Kidney (tissue), 14 donors: Measurements from ENCODE around the gene CCNB1IP1. TPM values are rescaled to one million over a fixed set of nuclear protein-coding genes. Genes with fewer than 3 reads are reported as not detected.
"Not testable (repeated sequence)": the region's sequence is repeated elsewhere in the genome, so short reads cannot be mapped to it uniquely, and the experiment has no call there.

Source experiments
- DNase-seq, 5 donors: peaks; one replicate each; pipeline ENCODE4 v3.0.0-alpha.2; 2013 to 2020
- FAIRE-seq: peaks from 2 replicates; lab custom pipeline; 2012; peaks lifted over from hg19 to GRCh38; lab: Jason Lieb, UNC
- H3K27ac ChIP-seq, 2 donors: one replicate each; pipeline ENCODE4 v1.7.0; 2013; ENCODE audit warnings: low read depth in 2 of 2, low read length in 2 of 2, inconsistent platforms in 1 of 2
- H3K27me3 ChIP-seq: one replicate; pipeline ENCODE4 v1.7.1; 2013; ENCODE audit warnings: low read length, inconsistent platforms; ENCODE audit not compliant: control insufficient read depth, insufficient read depth
- H3K36me3 ChIP-seq, 3 donors: one replicate each; pipeline versions ENCODE4 v1.7.0 to v1.7.1; 2013; ENCODE audit warnings: low read length in 3 of 3, control low read depth in 1 of 3, inconsistent platforms in 1 of 3; ENCODE audit not compliant: insufficient read depth in 3 of 3, control insufficient read depth in 2 of 3
- H3K4me1 ChIP-seq, 3 donors: one replicate each; pipeline versions ENCODE4 v1.7.0 to v1.7.1; 2013; ENCODE audit warnings: low read length in 3 of 3, inconsistent platforms in 1 of 3, low read depth in 1 of 3; ENCODE audit not compliant: control insufficient read depth in 2 of 3, insufficient read depth in 2 of 3
- H3K4me3 ChIP-seq, 3 donors: one replicate each; pipeline versions ENCODE4 v1.7.0 to v1.8.1; 2013; ENCODE audit warnings: low read length in 3 of 3, control low read depth in 1 of 3, inconsistent platforms in 1 of 3
- H3K9ac ChIP-seq, 3 donors: one replicate each; pipeline versions ENCODE4 v1.7.0 to v1.7.1; 2013; ENCODE audit warnings: low read length in 3 of 3, control low read depth in 1 of 3, inconsistent platforms in 1 of 3
- H3K9me3 ChIP-seq, 3 donors: one replicate each; pipeline versions ENCODE4 v1.7.0 to v1.7.1; 2013; ENCODE audit warnings: low read length in 3 of 3, control low read depth in 1 of 3, inconsistent platforms in 1 of 3; ENCODE audit not compliant: control insufficient read depth in 2 of 3, insufficient read depth in 1 of 3
- CTCF ChIP-seq: IDR thresholded peaks from 3 replicates; pipeline ENCODE4 v1.5.1; 2012; ENCODE audit warnings: mild to moderate bottlenecking, moderate library complexity, borderline replicate concordance; ENCODE audit not compliant: insufficient read depth; ENCODE audit errors: extremely low read depth
- intact Hi-C: fragments of 100-400 bp; cut with DNase I; formaldehyde crosslinking; loops from one replicate; pipeline ENCODE4 v1.11.1; 2022
- polyA plus RNA-seq: library from polyadenylated mRNA; stranded (reverse); fragments of 350-450 nt; fragmentation: Illumina TruSeq; extraction: RNeasy Lipid Tissue Mini Kit (QIAGEN cat#74804); gene quantifications from one replicate; pipeline ENCODE4 v1.2.3, GENCODE V29; 2014; ENCODE audit warnings: low read depth, low replicate concordance; ENCODE audit not compliant: insufficient read depth
- total RNA-seq: library from RNA; stranded (reverse); fragmentation: NEBNext Ultra II Directional; extraction: Animal tissue kit (Norgen Biotek cat#: 25700); gene quantifications from one replicate; pipeline ENCODE4 v1.2.1, GENCODE V29; 2021
- donor health status: control.
- donor health status: control.
- donor health status: control.
- donor health status: control.
- donor health status: control.
- donor health status: DM: yes; HTN: yes; CAD: no.
- donor health status: Normal renal cell carcinoma (clear cell type).

CCNB1IP1 gene
- total and polyA plus RNA-seq, 2 donors from 2014 or later, result 25.7 to 58.2 TPM

- FAIRE-seq, result no peak
- no peaks in the 10 kb centered on the region for H3K4me1 ChIP-seq
- H3K9me3 ChIP-seq, result no peaks in the 10 kb centered on the region
- H3K27ac ChIP-seq, result no peak overlapping the region
- no peak overlapping the region for H3K4me3 ChIP-seq
- no peak for TF ChIP-seq CTCF
- no peaks in the 10 kb centered on the region for H3K27me3 ChIP-seq
- intact Hi-C loops, result no loop called here
- H3K36me3 ChIP-seq, result peaks cover 0 to 42% (median 41%) of the 10 kb centered on the region in 3 donors
- DNase-seq, result no peak
- H3K9ac ChIP-seq, result no peak overlapping the region
Measured at GRCh38 chr14:20294636-20295035, 38.4 kb downstream of the CCNB1IP1 start.

- H3K9me3 ChIP-seq, DNase-seq, H3K4me3 ChIP-seq, H3K9ac ChIP-seq, H3K4me1 ChIP-seq, H3K27ac ChIP-seq, H3K36me3 ChIP-seq, FAIRE-seq, intact Hi-C loops, H3K27me3 ChIP-seq: not testable (repeated sequence)
Measured at GRCh38 chr14:20281998-20282397, 51.1 kb downstream of the CCNB1IP1 start.

GRCh38 chr14:20280265-20280664, 52.8 kb downstream of the CCNB1IP1 start:
- FAIRE-seq, H3K27ac ChIP-seq, H3K36me3 ChIP-seq, DNase-seq, H3K4me3 ChIP-seq, H3K9ac ChIP-seq, H3K9me3 ChIP-seq, H3K4me1 ChIP-seq, H3K27me3 ChIP-seq, intact Hi-C loops: not testable (repeated sequence)

- Histone ChIP-seq H3K9ac (no peak overlapping the region), H3K9me3 (peaks cover 0 to 4% (median 0%) of the 10 kb centered on the region in 3 donors), H3K27ac (no peak overlapping the region), H3K4me1 (no peaks in the 10 kb centered on the region), H3K36me3 (peaks cover 0 to 4% (median 0%) of the 10 kb centered on the region in 3 donors), H3K27me3 (no peaks in the 10 kb centered on the region), H3K4me3 (no peak overlapping the region)
- FAIRE-seq, result no peak
- no peak for DNase-seq
- intact Hi-C loops, result no loop called here
- no peak for TF ChIP-seq CTCF
Measured at GRCh38 chr14:20278414-20278813, 54.7 kb downstream of the CCNB1IP1 start.
